Heart left ventricle (tissue), 13 donors: Measurements from ENCODE around the gene HLA-DPB1.

Experiments used
- POLR2A ChIP-seq, 2 donors: fragments of 450-650 bp; IDR thresholded peaks; one replicate each; pipeline ENCODE4 v1.6.1; 2017; ENCODE audit warnings: antibody characterized with exemption in 2 of 2, mild to moderate bottlenecking in 2 of 2, moderate library complexity in 2 of 2
- TF ChIP-seq, protein P1 (sequence below), 12 donors: fragments of 200-600 bp; sonication (generic) in 4 of 12; IDR thresholded peaks; one replicate each; pipeline versions ENCODE4 v1.5.0 to v1.8.0; 2018 to 2022; ENCODE audit warnings: antibody characterized with exemption in 12 of 12, mild to moderate bottlenecking in 5 of 12
- donor health status: ischemic (EF 13 %, LVEDD 7.1; RV severe dilation, severe dysfunction).
- donor health status: DM: no; HTN: yes; CAD: no.
- donor health status: DM: no; HTN: no; CAD: no.
- donor health status: ischemic (EF 25% LVEDD 6.9; RV normal size, moderate dysfunction).
- donor health status: ischemic (EF 25% LVEDD 5.7; RV mildly dilated, moderate dysfunction).
- donor health status: ischemic (EF 35%, LVEDD 5.7; RV mildly dilated, moderate dysfunction).
- donor health status: nonischemic (EF 11% LVEDD 7.7; RV severe dilation, severe dysfunction).
- donor health status: DM: yes; HTN: yes; CAD: no.
- donor health status: PGD.
- donor health status: ischemic (EF 29% LVEDD 5.4; RV normal size, mild dysfunction).
- donor health status: nonischemic (EF 23%, LVEDD 6.1; RV moderate dilation, normal function).

DNA sequence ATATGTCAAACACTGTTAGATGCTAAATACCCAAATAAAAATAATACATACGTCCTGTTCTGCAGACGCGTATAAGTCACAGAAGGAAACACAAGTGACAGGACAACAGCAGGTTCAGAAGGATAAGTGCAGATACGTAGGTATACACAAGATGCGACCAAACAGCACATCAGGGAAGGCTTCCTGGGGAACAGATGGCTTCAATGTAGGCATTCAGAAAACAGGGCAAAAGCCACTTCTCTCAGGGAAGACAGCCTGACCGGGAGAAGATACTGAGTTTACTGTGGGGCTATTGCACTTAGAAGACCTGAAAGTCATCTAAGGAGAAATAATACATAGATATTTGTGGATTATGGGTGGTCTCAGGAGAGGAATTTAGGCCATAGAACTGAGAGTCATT lies 4.2 kb upstream of the HLA-DPB1 start:
- TF ChIP-seq, protein P1, sequence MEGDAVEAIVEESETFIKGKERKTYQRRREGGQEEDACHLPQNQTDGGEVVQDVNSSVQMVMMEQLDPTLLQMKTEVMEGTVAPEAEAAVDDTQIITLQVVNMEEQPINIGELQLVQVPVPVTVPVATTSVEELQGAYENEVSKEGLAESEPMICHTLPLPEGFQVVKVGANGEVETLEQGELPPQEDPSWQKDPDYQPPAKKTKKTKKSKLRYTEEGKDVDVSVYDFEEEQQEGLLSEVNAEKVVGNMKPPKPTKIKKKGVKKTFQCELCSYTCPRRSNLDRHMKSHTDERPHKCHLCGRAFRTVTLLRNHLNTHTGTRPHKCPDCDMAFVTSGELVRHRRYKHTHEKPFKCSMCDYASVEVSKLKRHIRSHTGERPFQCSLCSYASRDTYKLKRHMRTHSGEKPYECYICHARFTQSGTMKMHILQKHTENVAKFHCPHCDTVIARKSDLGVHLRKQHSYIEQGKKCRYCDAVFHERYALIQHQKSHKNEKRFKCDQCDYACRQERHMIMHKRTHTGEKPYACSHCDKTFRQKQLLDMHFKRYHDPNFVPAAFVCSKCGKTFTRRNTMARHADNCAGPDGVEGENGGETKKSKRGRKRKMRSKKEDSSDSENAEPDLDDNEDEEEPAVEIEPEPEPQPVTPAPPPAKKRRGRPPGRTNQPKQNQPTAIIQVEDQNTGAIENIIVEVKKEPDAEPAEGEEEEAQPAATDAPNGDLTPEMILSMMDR (IDR thresholded peaks at IDR 0.05): no peak
- no peak for TF ChIP-seq POLR2A (IDR thresholded peaks at IDR 0.05)
